KOPT-K1 (cell line): Measurements from ENCODE around the gene TIMM10B.
A peak's percentile ranks its signal among the peaks of the same experiment; 100 is the strongest.

Experiments used
- H3K27ac ChIP-seq: fragments of 200-600 bp; sonication (generic); 2 replicates; pipeline ENCODE4 v1.5.1; 2016; ENCODE audit warnings: antibody characterized with exemption, mild to moderate bottlenecking, low read depth, low read length; ENCODE audit not compliant: poor library complexity, severe bottlenecking
- H3K36me3 ChIP-seq: fragments of 200-600 bp; sonication (generic); 2 replicates; pipeline ENCODE4 v1.5.1; 2017; ENCODE audit warnings: antibody characterized with exemption, mild to moderate bottlenecking, low read length, moderate library complexity; ENCODE audit not compliant: insufficient read depth
- H3K9me3 ChIP-seq: fragments of 200-600 bp; sonication (generic); 2 replicates; pipeline ENCODE4 v1.5.1; 2017; ENCODE audit warnings: antibody characterized with exemption, low read length, mild to moderate bottlenecking; ENCODE audit not compliant: insufficient read depth, poor library complexity, severe bottlenecking

TIMM10B gene

GRCh38 chr11:6457581-6458320 lies 23.6 kb upstream of the TIMM10B start:
- H3K36me3 ChIP-seq, result no peaks in the 10 kb centered on the region
- no peak overlapping the region for H3K27ac ChIP-seq
- H3K9me3 ChIP-seq, result no peaks in the 10 kb centered on the region

- H3K27ac ChIP-seq, result no peak overlapping the region
- no peaks in the 10 kb centered on the region for H3K36me3 ChIP-seq
- H3K9me3 ChIP-seq, result no peaks in the 10 kb centered on the region
Measured at GRCh38 chr11:6458352-6459098, 22.8 kb upstream of the TIMM10B start.

DNA sequence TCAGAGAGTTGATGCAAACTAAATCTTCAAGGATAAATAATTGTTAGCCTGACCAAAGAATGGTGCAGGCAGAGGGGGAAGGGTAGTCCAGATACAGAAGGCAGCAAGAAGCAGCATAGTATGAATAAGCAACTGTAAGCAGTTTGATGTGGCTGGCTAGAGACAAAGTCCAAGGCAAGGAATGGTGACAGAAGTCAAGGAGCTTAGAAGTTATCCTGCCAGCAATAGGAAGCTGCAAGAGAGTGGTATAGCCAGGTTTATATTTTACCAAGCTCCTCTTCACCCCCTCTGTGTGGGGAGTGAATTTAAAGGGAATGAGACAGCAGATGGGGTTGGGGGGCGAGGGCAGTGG lies 22.2 kb upstream of the TIMM10B start:
- H3K36me3 ChIP-seq, result no peaks in the 10 kb centered on the region
- no peak overlapping the region for H3K27ac ChIP-seq
- no peaks in the 10 kb centered on the region for H3K9me3 ChIP-seq

GRCh38 chr11:6468712-6469495 lies 12.4 kb upstream of the TIMM10B start:
- no peaks in the 10 kb centered on the region for H3K36me3 ChIP-seq
- no peaks in the 10 kb centered on the region for H3K9me3 ChIP-seq
- H3K27ac ChIP-seq, result no peak overlapping the region

DNA sequence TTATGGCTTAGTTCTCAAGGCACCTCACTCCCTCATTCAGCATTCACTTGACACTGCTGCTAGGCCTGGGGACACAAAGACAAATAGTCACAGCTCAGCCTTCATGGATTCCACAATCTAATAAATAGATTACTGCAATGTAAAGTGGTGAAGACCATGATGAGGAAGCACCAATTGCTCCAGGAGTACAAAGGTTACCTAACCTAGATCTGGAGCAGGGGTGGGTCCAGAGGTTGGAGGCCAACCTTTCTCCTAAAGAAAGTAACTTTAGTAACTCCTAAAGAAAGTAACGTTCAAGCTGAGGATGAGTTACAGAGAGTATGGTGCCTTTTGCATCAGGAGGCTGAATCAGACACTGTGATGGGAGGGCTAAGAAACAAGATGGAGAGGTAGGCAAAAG lies 11.7 kb upstream of the TIMM10B start:
- Histone ChIP-seq H3K27ac (no peak overlapping the region), H3K36me3 (no peaks in the 10 kb centered on the region), H3K9me3 (no peaks in the 10 kb centered on the region)

- no peak overlapping the region for H3K27ac ChIP-seq
- peaks cover 15% of the 10 kb centered on the region for H3K36me3 ChIP-seq
- H3K9me3 ChIP-seq, result no peaks in the 10 kb centered on the region
Measured at GRCh38 chr11:6472934-6473333, 8.4 kb upstream of the TIMM10B start.

DNA sequence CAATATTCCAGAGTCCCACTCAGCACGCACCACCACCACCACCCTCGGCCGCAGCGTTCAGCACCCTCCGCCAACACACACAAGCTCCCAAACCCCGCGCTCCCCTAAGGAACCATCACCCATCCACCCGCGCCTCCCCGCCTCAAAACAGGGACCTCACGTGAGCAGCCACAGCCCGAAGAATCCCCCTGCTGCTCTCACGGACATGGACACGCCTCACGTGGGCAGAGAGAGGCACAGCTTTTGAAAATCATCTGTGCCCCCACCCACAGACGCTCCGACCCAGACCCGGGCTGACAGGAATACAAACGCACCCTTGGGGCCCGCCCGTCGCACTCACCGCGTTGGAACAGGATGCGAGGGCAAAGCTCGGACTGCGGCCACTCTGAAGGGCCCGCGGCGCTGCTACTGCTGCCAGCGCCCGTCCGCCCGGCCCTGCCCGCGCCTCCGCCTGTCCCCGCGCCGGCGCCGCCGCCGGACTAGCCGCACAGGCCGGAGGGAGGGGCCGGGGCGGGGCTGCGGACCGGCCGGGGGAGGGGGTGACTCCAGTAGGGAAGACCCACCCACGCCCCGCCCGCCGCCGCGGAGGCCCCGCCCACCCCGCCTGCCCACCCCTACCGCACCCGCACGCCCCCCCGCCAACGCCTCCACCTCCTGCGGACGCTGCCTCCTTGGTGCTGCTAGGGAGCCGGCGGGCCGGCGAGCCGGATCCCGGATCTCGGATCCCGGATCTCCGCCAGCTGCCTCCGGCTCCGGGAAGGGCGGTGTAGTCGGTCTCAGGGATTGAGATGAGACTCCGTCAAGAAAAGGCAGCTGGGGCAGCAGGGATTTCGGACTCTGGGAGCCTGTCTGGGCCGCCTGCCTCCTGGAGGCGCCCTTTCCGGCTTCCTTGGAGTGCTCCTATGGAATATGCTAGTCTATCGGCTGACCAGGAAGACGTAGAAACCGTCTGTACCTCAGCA lies 7.6 kb upstream of the TIMM10B start, which contains the start of gene TRIM3:
Gene TRIM3, minus strand, starts transcription at position 491 of the 962 bp plus-strand sequence. CDS start 8,246 bp downstream, outside the sequence.
- no peaks in the 10 kb centered on the region for H3K9me3 ChIP-seq
- H3K27ac ChIP-seq, result peak within 1 kb of the TSS; percentile 36
- peaks cover 23% of the 10 kb centered on the region for H3K36me3 ChIP-seq

DNA sequence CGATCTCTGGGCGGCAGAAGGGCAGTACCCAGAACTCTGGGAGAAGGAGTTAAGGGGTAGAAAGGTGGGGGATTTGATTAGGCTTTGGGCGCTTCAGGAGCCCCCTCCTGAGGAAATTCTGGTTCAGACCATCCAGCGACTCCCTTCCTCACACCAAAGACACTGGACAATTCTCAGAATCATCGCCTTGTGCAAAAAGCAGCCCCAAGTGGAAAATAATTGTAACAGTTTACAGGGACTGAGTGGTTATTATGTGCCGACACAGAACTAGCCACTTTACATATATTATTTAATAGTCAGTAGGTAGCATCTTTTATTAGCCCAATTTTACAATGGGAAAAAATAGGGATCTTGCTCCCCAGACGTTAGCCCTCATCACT lies 6.9 kb upstream of the TIMM10B start:
- H3K36me3 ChIP-seq, result peaks cover 30% of the 10 kb centered on the region
- no peaks in the 10 kb centered on the region for H3K9me3 ChIP-seq
- no peak overlapping the region for H3K27ac ChIP-seq

GRCh38 chr11:6474806-6475500 lies 6.3 kb upstream of the TIMM10B start:
- Histone ChIP-seq H3K27ac (no peak overlapping the region), H3K9me3 (no peaks in the 10 kb centered on the region)

DNA sequence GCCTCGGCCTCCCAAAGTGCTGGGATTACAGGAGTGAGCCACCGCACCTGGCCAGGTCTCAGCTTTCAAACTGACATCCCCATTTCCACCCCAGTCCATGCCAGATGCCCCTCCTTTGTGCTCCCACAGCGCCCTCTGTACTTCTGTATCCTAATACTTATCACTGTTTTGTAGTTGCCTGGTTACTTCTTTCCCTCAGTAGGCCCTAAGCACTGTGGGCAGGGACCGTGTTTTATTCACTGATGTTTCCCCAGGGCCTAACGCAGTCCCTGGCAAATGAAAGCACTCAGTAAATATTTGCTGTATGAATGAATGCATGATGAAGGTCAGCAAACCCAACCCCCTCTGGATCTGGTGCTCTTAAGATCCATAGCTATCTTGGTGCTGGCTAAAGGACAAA lies 5.4 kb upstream of the TIMM10B start:
- H3K9me3 ChIP-seq, result no peaks in the 10 kb centered on the region
- H3K27ac ChIP-seq, result no peak overlapping the region
- peaks cover 35% of the 10 kb centered on the region for H3K36me3 ChIP-seq

More at GRCh38 chr11:6474806-6475500, 6.3 kb upstream of the TIMM10B start:
- peaks cover 34% of the 10 kb centered on the region for H3K36me3 ChIP-seq

DNA sequence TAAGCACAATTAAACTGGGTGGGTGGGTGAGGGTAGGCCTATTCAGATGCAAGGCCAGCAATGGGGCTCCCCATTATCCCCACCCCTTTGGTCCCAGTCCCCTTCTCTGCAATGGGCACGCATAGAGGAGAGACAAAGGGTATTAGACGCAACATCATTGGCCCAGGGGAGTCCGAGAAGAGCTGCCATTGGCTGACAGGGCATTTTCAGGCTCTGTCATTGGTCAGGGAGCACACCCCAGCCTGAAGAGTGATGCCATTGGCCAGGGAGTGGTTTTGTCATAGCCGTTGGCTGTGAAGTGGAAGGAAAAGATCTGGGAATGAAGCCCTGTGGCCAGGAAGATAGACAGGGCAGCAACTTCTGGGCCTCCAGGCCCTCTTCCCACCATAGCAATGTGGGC lies 4.7 kb upstream of the TIMM10B start:
- Histone ChIP-seq H3K9me3 (no peaks in the 10 kb centered on the region), H3K36me3 (peaks cover 35% of the 10 kb centered on the region), H3K27ac (no peak overlapping the region)

GRCh38 chr11:6480299-6480914 lies 894 bp upstream of the TIMM10B start:
- Histone ChIP-seq H3K36me3 (peaks cover 67% of the 10 kb centered on the region), H3K9me3 (no peaks in the 10 kb centered on the region), H3K27ac (peak overlapping the region; percentile 82)

- Histone ChIP-seq H3K36me3 (peaks cover 77% of the 10 kb centered on the region), H3K27ac (peak overlapping the region; percentile 82)
Measured at GRCh38 chr11:6481924-6482275, 599 bp downstream of the TIMM10B start.

More at GRCh38 chr11:6481924-6482275, 599 bp downstream of the TIMM10B start:
- no peaks in the 10 kb centered on the region for H3K9me3 ChIP-seq
